ENCODE data around the gene TEKTIP1. TPM values are rescaled to one million over a fixed set of nuclear protein-coding genes. Genes with fewer than 3 reads are reported as not detected.

Gene TEKTIP1
- total and polyA plus RNA-seq, 9 of the 15 experiments (the other 6 are each of a cell fraction or from before 2014, with no cell fraction given) = 0.66 TPM; not detected in 8

DNA sequence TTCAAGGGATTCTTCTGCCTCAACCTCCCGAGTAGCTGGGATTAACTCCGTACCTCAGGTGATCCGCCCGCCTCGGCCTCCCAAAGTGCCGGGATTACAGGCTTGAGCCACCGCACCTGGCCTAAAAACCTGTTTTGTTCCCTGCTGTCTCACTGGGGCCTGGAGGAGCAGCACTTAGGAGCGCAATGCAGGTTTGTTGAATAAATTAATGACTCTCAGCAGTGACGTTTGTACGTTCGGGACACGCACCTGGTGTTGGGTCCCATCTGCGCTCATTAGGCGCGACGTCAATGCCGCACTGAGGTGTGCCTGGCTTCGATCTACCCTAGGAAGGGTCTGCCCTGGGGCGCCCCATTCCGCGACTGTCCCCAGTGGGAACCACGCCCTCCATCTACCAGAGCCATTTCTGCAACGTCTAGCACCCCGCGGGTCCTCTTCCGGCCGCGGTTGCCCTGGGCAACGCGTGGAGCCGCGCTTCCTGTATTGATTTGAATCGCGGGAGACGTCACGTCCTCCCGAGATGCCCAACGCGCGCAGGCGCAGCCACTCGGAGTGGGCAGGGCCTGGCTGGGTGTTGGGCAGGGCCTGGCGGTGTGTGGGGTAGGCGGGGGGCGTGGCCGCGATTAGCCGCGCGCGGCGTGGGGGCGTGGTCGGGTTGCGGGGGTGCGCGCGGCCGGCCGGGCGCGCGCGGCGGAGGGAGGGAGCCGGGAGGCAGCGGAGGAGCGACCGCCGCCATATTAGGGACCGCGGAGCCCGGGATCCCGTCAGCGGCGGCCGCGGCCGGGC is 33.2 kb upstream of the TEKTIP1 start, which contains the start of gene FZR1 (continued):
- TF ChIP-seq MYBL2 (IDR thresholded peaks at IDR 0.05; ENCODE audit: low read depth) (peak; percentile 96), MYBL2 (CRISPR knock-in tag; IDR thresholded peaks at IDR 0.05; ENCODE audit: borderline replicate concordance) (peak; percentile 83; the same call in 1 of the 2 replicates), CXXC5 (CRISPR knock-in tag; IDR thresholded peaks at IDR 0.05) (peak; percentile 93), ZNF644 (tag; IDR thresholded peaks at IDR 0.05; ENCODE audit: low read depth) (no peak), TOE1 (IDR thresholded peaks at IDR 0.05; ENCODE audit: borderline replicate concordance) (no peak), TOE1 (CRISPR knock-in tag; IDR thresholded peaks at IDR 0.05; ENCODE audit: borderline replicate concordance, low read depth) (no peak), ZNF785 (CRISPR knock-in tag; IDR thresholded peaks at IDR 0.05) (no peak), ZNF12 (CRISPR knock-in tag; IDR thresholded peaks at IDR 0.05) (no peak), RCOR1 (IDR thresholded peaks at IDR 0.05; ENCODE audit: borderline replicate concordance in 1 of 2, low read depth in 2 of 2, low read length in 2 of 2) (0 out of 4 replicates have a peak, but pooled peaks of 1 of the 2 experiments have one; percentile 15), POLR2B (IDR thresholded peaks at IDR 0.05; ENCODE audit: low read depth, partially characterized antibody) (peak; percentile 56), ARID2 (IDR thresholded peaks at IDR 0.05) (no peak), ZNF57 (CRISPR knock-in tag; IDR thresholded peaks at IDR 0.05) (no peak), RAD21 (CRISPR knock-in tag; conservative IDR thresholded peaks at IDR 0.05 in 1 of 2, IDR thresholded peaks at IDR 0.05 in 1 of 2) (no peak), ZBTB12 (CRISPR knock-in tag; IDR thresholded peaks at IDR 0.05) (peak; percentile 94), MCM3 (IDR thresholded peaks at IDR 0.05) (no peak), POLR3A (IDR thresholded peaks at IDR 0.05; ENCODE audit: borderline replicate concordance, extremely low read depth, insufficient read depth, insufficient read length) (no peak), TAF7 (tag; IDR thresholded peaks at IDR 0.05) (peak; percentile 47; the same call in 1 of the 2 replicates), TEAD2 (tag; IDR thresholded peaks at IDR 0.05) (no peak), MYC (IDR thresholded peaks at IDR 0.05; ENCODE audit: low read depth, low read length) (no peak), MYC (CRISPR knock-in tag; IDR thresholded peaks at IDR 0.05; ENCODE audit: borderline replicate concordance, low read depth) (peak; percentile 51; the same call in 1 of the 2 replicates), ZZZ3 (IDR thresholded peaks at IDR 0.05) (no peak), ZNF140 (CRISPR knock-in tag; IDR thresholded peaks at IDR 0.05) (no peak)
- TF ChIP-seq, protein P1, sequence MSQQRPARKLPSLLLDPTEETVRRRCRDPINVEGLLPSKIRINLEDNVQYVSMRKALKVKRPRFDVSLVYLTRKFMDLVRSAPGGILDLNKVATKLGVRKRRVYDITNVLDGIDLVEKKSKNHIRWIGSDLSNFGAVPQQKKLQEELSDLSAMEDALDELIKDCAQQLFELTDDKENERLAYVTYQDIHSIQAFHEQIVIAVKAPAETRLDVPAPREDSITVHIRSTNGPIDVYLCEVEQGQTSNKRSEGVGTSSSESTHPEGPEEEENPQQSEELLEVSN (IDR thresholded peaks at IDR 0.05; ENCODE audit: borderline replicate concordance in 1 of 2, extremely low read depth in 1 of 2, insufficient read depth in 1 of 2, insufficient read length in 1 of 2, low read depth in 1 of 2, low read length in 1 of 2, poor library complexity in 1 of 2, severe bottlenecking in 1 of 2) = peak; percentile 25 to 30
- TF ChIP-seq, protein P2, sequence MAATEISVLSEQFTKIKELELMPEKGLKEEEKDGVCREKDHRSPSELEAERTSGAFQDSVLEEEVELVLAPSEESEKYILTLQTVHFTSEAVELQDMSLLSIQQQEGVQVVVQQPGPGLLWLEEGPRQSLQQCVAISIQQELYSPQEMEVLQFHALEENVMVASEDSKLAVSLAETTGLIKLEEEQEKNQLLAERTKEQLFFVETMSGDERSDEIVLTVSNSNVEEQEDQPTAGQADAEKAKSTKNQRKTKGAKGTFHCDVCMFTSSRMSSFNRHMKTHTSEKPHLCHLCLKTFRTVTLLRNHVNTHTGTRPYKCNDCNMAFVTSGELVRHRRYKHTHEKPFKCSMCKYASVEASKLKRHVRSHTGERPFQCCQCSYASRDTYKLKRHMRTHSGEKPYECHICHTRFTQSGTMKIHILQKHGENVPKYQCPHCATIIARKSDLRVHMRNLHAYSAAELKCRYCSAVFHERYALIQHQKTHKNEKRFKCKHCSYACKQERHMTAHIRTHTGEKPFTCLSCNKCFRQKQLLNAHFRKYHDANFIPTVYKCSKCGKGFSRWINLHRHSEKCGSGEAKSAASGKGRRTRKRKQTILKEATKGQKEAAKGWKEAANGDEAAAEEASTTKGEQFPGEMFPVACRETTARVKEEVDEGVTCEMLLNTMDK (IDR thresholded peaks at IDR 0.05; ENCODE audit: borderline replicate concordance, insufficient read depth, low read depth, low read length, poor library complexity, severe bottlenecking) = no peak

All from K562 (cell line).